MM.1S (cell line): ENCODE results near the gene AGTR1.

ENCODE experiments used
- DNase-seq: peaks from one replicate; pipeline ENCODE4 v3.0.0-alpha.2; 2015
- H2AFZ ChIP-seq: fragments of 300-600 bp; sonication (generic); 2 replicates; pipeline ENCODE4 v1.6.0; 2016; ENCODE audit warnings: antibody characterized with exemption, low read length
- H3F3A ChIP-seq: fragments of 300-600 bp; sonication (generic); 2 replicates; pipeline ENCODE4 v1.6.1; 2016; ENCODE audit warnings: mild to moderate bottlenecking, antibody characterized with exemption, low read length, moderate library complexity, mixed read lengths; ENCODE audit not compliant: insufficient read depth
- H3K27ac ChIP-seq: fragments of 300-600 bp; sonication (generic); 2 replicates; pipeline ENCODE4 v1.5.1; 2016; ENCODE audit warnings: mild to moderate bottlenecking, low read length
- H3K27me3 ChIP-seq: fragments of 300-600 bp; sonication (generic); replicated peaks from 2 replicates; pipeline ENCODE4 v1.6.0; 2016; ENCODE audit warnings: low read length; ENCODE audit not compliant: insufficient read depth
- H3K36me3 ChIP-seq: fragments of 300-600 bp; sonication (generic); replicated peaks from 2 replicates; pipeline ENCODE4 v1.6.1; 2016; ENCODE audit warnings: mild to moderate bottlenecking, low read length, mixed read lengths; ENCODE audit not compliant: insufficient read depth
- H3K4me1 ChIP-seq: fragments of 300-600 bp; sonication (generic); 2 replicates; pipeline ENCODE4 v1.6.1; 2016; ENCODE audit warnings: low read length, mixed read lengths
- H3K4me2 ChIP-seq: fragments of 300-600 bp; sonication (generic); 2 replicates; pipeline ENCODE4 v1.6.0; 2016; ENCODE audit warnings: low read depth, low read length
- H3K4me3 ChIP-seq: fragments of 300-600 bp; sonication (generic); 2 replicates; pipeline ENCODE4 v1.5.1; 2016; ENCODE audit warnings: low read length, mixed read lengths
- H3K79me2 ChIP-seq: fragments of 300-600 bp; sonication (generic); 2 replicates; pipeline ENCODE4 v1.6.1; 2016; ENCODE audit warnings: mixed run types, low read length, mixed read lengths
- H3K9ac ChIP-seq: fragments of 300-600 bp; sonication (generic); 2 replicates; pipeline ENCODE4 v1.6.1; 2016; ENCODE audit warnings: low read length, mixed read lengths
- H3K9me2 ChIP-seq: fragments of 300-600 bp; sonication (generic); replicated peaks from 2 replicates; pipeline ENCODE4 v1.6.1; 2016; ENCODE audit warnings: mild to moderate bottlenecking, low read length, mixed read lengths; ENCODE audit not compliant: insufficient read depth
- H3K9me3 ChIP-seq: fragments of 300-600 bp; sonication (generic); replicated peaks from 2 replicates; pipeline ENCODE4 v1.6.1; 2016; ENCODE audit warnings: mild to moderate bottlenecking, low read length, mixed read lengths; ENCODE audit not compliant: insufficient read depth
- H4K20me1 ChIP-seq: fragments of 300-600 bp; sonication (generic); 2 replicates; pipeline ENCODE4 v1.6.1; 2016; ENCODE audit warnings: mild to moderate bottlenecking, low read length, moderate library complexity, mixed read lengths; ENCODE audit not compliant: insufficient read depth
- CTCF ChIP-seq: fragments of 300-600 bp; sonication (generic); IDR thresholded peaks from 2 replicates; pipeline ENCODE4 v1.5.1; 2016; ENCODE audit warnings: antibody characterized with exemption, low read length, mixed read lengths
- EZH2 ChIP-seq: fragments of 300-600 bp; sonication (generic); optimal IDR thresholded peaks from 2 replicates; pipeline ENCODE3; 2017; ENCODE audit warnings: low read depth, mild to moderate bottlenecking, antibody characterized with exemption, low read length, mixed read lengths
- EZH2phosphoT487 ChIP-seq: fragments of 300-600 bp; sonication (generic); IDR thresholded peaks from 2 replicates; pipeline ENCODE4 v1.6.1; 2018; ENCODE audit warnings: antibody characterized with exemption, low read length

The AGTR1 gene

GRCh38 chr3:148736086-148736485 lies 38.4 kb downstream of the AGTR1 start:
- no peaks in the 10 kb centered on the region for H3K9me2 ChIP-seq
- no peaks in the 10 kb centered on the region for H3K9me3 ChIP-seq
- TF ChIP-seq EZH2phosphoT487 (no peak), EZH2 (no peak), CTCF (no peak)
- peaks cover 10% of the 10 kb centered on the region; the same call in 1 of the 2 replicates for H3K4me1 ChIP-seq
- no peaks in the 10 kb centered on the region for H3K27me3 ChIP-seq
- H3K4me2 ChIP-seq = no peak overlapping the region
- no peak for DNase-seq
- no peak overlapping the region for H3K9ac ChIP-seq
- no peaks in the 10 kb centered on the region for H4K20me1 ChIP-seq
- no peaks in the 10 kb centered on the region for H3K36me3 ChIP-seq
- H3K4me3 ChIP-seq = no peak overlapping the region
- H2AFZ ChIP-seq = no peak overlapping the region
- H3K27ac ChIP-seq = no peak overlapping the region
- H3K79me2 ChIP-seq = no peaks in the 10 kb centered on the region
- 0 out of 2 replicates have a peak, but pooled peaks cover 3% of the 10 kb centered on the region for H3F3A ChIP-seq

DNA sequence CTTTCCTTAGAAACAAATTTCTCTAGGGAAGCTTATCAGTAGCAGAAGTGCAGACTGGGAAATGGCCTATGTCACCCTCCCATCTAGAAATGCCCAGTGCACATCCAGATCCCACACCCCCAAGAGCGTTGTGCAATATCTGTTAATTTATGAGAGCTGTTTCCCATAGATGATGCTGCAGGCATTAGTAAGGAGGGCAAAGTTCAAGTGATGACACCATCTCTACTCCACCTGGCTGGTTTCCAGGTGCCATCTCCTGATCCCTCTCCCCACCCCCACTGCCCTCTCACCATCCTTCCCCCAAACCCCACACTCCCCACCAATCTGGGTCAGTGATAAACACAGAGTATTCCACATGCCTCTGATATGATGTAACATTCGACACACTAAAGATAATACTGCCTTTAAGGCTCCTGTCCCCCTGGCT lies 39.4 kb downstream of the AGTR1 start:
- Histone ChIP-seq H3K9me3 (no peaks in the 10 kb centered on the region), H4K20me1 (no peaks in the 10 kb centered on the region), H3K4me1 (peaks cover 10% of the 10 kb centered on the region; the same call in 1 of the 2 replicates), H2AFZ (no peak overlapping the region), H3F3A (0 out of 2 replicates have a peak, but pooled peaks cover 3% of the 10 kb centered on the region), H3K79me2 (no peaks in the 10 kb centered on the region), H3K27ac (no peak overlapping the region), H3K27me3 (no peaks in the 10 kb centered on the region), H3K4me3 (no peak overlapping the region), H3K9me2 (no peaks in the 10 kb centered on the region), H3K36me3 (no peaks in the 10 kb centered on the region), H3K4me2 (no peak overlapping the region), H3K9ac (no peak overlapping the region)
- DNase-seq = no peak
- TF ChIP-seq EZH2 (no peak), CTCF (no peak), EZH2phosphoT487 (no peak)

DNA sequence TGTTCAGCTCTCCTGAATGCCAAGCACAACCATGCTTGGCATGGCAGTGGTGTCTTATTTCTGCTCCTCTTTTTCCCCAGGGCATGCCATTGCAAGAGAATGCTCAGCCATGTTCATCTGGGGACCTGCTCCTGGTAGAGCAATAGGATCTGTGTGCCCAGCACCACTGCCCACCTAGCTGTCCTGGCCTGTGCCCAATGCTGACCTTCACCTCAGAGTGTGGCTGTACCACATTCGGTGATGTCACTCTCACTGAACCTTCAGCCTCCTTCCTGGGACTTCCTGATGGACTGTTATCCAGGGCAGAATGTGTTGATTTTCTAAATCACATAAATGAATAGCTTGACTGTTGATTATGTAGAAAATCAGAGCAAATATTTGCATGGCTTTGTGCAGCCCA lies 42.0 kb downstream of the AGTR1 start:
- Histone ChIP-seq H3K4me1 (peaks cover 10% of the 10 kb centered on the region; the same call in 1 of the 2 replicates), H3K4me3 (no peak overlapping the region), H3K9me3 (no peaks in the 10 kb centered on the region), H3K79me2 (no peaks in the 10 kb centered on the region), H3K9me2 (no peaks in the 10 kb centered on the region), H3K4me2 (no peak overlapping the region), H4K20me1 (no peaks in the 10 kb centered on the region), H2AFZ (no peak overlapping the region), H3K36me3 (no peaks in the 10 kb centered on the region), H3F3A (0 out of 2 replicates have a peak, but pooled peaks cover 3% of the 10 kb centered on the region), H3K27ac (no peak overlapping the region), H3K9ac (no peak overlapping the region), H3K27me3 (no peaks in the 10 kb centered on the region)
- no peak for DNase-seq
- TF ChIP-seq EZH2phosphoT487 (no peak), EZH2 (no peak), CTCF (no peak)
